ENCODE measurements around the gene ZNF592.

Gene ZNF592

GRCh38 chr15:84714821-84715220 lies 33.6 kb upstream of the ZNF592 start:
- Histone ChIP-seq H3K9me3 (no peaks in the 10 kb centered on the region), H3K36me3 (peaks cover 8% of the 10 kb centered on the region), H3K4me3 (ENCODE audit: low read depth, low read length) (peak overlapping the region; percentile 89), H3K4me1 (no peaks in the 10 kb centered on the region; the same call in 1 of the 2 replicates), H3K27me3 (no peaks in the 10 kb centered on the region)
- no peak for TF ChIP-seq CTCF (IDR thresholded peaks at IDR 0.05; ENCODE audit: low read depth, low read length)
- DNase-seq: no peak

GRCh38 chr15:84715441-84716035 lies 32.9 kb upstream of the ZNF592 start:
- Histone ChIP-seq H3K27me3 (no peaks in the 10 kb centered on the region), H3K4me3 (ENCODE audit: low read depth, low read length) (peak overlapping the region; percentile 89), H3K36me3 (peaks cover 3% of the 10 kb centered on the region; the same call in 1 of the 2 replicates), H3K9me3 (no peaks in the 10 kb centered on the region), H3K4me1 (no peaks in the 10 kb centered on the region; the same call in 1 of the 2 replicates)
- DNase-seq: peak; percentile 24
- TF ChIP-seq CTCF (IDR thresholded peaks at IDR 0.05; ENCODE audit: low read depth, low read length): no peak

GRCh38 chr15:84716036-84716732 lies 32.2 kb upstream of the ZNF592 start, which contains the start of gene SEC11A:
TSS of gene SEC11A (minus strand) at chr15:84716139. CDS start at chr15:84716075, 64 bp downstream.
- DNase-seq: peak; percentile 96
- H3K36me3 ChIP-seq: no peaks in the 10 kb centered on the region; the same call in 1 of the 2 replicates
- H3K4me3 ChIP-seq (ENCODE audit: low read depth, low read length): peak within 1 kb of the TSS; percentile 89
- TF ChIP-seq CTCF (IDR thresholded peaks at IDR 0.05; ENCODE audit: low read depth, low read length): no peak
- no peaks in the 10 kb centered on the region for H3K27me3 ChIP-seq
- no peaks in the 10 kb centered on the region; the same call in 1 of the 2 replicates for H3K4me1 ChIP-seq
- no peaks in the 10 kb centered on the region for H3K9me3 ChIP-seq

- H3K36me3 ChIP-seq: no peaks in the 10 kb centered on the region
Observed at GRCh38 chr15:84721371-84721770, 27.0 kb upstream of the ZNF592 start.

GRCh38 chr15:84722628-84723027 lies 25.8 kb upstream of the ZNF592 start:
- Histone ChIP-seq H3K36me3 (no peaks in the 10 kb centered on the region), H3K9me3 (no peaks in the 10 kb centered on the region), H3K4me1 (no peaks in the 10 kb centered on the region), H3K27me3 (no peaks in the 10 kb centered on the region), H3K4me3 (ENCODE audit: low read depth, low read length) (no peak overlapping the region)
- no peak for DNase-seq
- no peak for TF ChIP-seq CTCF (IDR thresholded peaks at IDR 0.05; ENCODE audit: low read depth, low read length)

More at GRCh38 chr15:84721371-84721770, 27.0 kb upstream of the ZNF592 start:
- Histone ChIP-seq H3K4me1 (no peaks in the 10 kb centered on the region), H3K9me3 (no peaks in the 10 kb centered on the region), H3K27me3 (no peaks in the 10 kb centered on the region), H3K4me3 (ENCODE audit: low read depth, low read length) (no peak overlapping the region)
- DNase-seq: no peak
- TF ChIP-seq CTCF (IDR thresholded peaks at IDR 0.05; ENCODE audit: low read depth, low read length): no peak

- no peak for TF ChIP-seq CTCF (IDR thresholded peaks at IDR 0.05; ENCODE audit: low read depth, low read length)
- H3K4me1 ChIP-seq: no peaks in the 10 kb centered on the region
- no peaks in the 10 kb centered on the region for H3K9me3 ChIP-seq
- H3K4me3 ChIP-seq (ENCODE audit: low read depth, low read length): no peak overlapping the region
- H3K36me3 ChIP-seq: no peaks in the 10 kb centered on the region
- no peak for DNase-seq
- H3K27me3 ChIP-seq: no peaks in the 10 kb centered on the region
Observed at GRCh38 chr15:84725001-84725491, 23.3 kb upstream of the ZNF592 start.
